B cell (primary cell): ENCODE measurements around the gene ADAMTS17.

Experiments
- CTCF ChIP-seq: fragments of 200-600 bp; IDR thresholded peaks from one replicate; pipeline ENCODE4 v1.8.0; 2022; ENCODE audit warnings: antibody characterized with exemption, mild to moderate bottlenecking
- EZH2 ChIP-seq: IDR thresholded peaks from 2 replicates; pipeline ENCODE4 v1.6.1; 2012; ENCODE audit warnings: borderline replicate concordance, low read depth, mild to moderate bottlenecking, moderate library complexity, low read length; ENCODE audit not compliant: insufficient read depth, poor library complexity, severe bottlenecking

- TF ChIP-seq EZH2: no peak
- no peak for TF ChIP-seq CTCF
Measured at GRCh38 chr15:100097342-100098127, 244.2 kb downstream of the ADAMTS17 start.
